ENCODE measurements around the gene ANKRD33.

DNA sequence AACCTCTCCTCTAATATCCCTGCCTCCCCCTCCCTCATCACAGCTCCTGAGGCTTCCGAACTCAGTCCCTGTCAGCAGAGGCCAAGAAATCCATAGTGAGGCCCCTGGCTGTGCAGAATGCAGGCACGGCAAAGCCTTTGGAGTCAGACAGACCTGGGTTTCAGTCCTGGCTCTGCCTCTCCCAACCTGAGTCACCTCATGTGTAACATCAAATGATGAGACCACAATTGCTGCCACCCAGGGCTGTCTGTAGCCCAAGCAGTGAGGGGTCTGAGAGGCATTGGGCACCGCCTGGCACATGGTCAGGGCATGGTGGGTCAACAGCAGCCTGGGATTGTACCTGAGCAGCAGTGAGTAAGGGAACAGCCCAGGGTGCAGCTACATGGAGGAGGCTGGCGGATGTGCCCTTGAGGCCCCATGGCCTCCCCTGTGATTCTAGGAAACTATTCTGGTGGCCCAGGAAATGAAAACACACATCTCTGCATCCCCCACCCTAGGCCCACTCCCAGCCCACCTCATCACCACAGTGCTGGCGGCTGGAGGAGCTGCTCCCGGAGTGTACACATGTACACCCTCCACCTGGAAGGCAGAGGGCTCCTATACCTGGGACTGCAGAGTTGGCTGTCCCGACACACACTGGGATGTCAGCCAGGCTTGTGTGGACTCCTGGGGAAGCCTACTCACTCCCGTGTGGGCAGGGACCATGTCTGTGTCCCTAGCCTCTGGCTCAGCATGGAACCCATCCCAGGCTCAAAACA lies 7.7 kb downstream of the ANKRD33 start:
- TF ChIP-seq CTCF (IDR thresholded peaks at IDR 0.05), result no peak
- TF ChIP-seq POLR2AphosphoS5 (IDR thresholded peaks at IDR 0.05; ENCODE audit: low read depth, low read length), result no peak
- TF ChIP-seq, protein P1, sequence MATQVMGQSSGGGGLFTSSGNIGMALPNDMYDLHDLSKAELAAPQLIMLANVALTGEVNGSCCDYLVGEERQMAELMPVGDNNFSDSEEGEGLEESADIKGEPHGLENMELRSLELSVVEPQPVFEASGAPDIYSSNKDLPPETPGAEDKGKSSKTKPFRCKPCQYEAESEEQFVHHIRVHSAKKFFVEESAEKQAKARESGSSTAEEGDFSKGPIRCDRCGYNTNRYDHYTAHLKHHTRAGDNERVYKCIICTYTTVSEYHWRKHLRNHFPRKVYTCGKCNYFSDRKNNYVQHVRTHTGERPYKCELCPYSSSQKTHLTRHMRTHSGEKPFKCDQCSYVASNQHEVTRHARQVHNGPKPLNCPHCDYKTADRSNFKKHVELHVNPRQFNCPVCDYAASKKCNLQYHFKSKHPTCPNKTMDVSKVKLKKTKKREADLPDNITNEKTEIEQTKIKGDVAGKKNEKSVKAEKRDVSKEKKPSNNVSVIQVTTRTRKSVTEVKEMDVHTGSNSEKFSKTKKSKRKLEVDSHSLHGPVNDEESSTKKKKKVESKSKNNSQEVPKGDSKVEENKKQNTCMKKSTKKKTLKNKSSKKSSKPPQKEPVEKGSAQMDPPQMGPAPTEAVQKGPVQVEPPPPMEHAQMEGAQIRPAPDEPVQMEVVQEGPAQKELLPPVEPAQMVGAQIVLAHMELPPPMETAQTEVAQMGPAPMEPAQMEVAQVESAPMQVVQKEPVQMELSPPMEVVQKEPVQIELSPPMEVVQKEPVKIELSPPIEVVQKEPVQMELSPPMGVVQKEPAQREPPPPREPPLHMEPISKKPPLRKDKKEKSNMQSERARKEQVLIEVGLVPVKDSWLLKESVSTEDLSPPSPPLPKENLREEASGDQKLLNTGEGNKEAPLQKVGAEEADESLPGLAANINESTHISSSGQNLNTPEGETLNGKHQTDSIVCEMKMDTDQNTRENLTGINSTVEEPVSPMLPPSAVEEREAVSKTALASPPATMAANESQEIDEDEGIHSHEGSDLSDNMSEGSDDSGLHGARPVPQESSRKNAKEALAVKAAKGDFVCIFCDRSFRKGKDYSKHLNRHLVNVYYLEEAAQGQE (IDR thresholded peaks at IDR 0.05; ENCODE audit: insufficient read depth in 1 of 2, low read depth in 2 of 2, low read length in 1 of 2), result no peak
- no peak for TF ChIP-seq SIN3A (IDR thresholded peaks at IDR 0.05; ENCODE audit: borderline replicate concordance, insufficient read depth, low read depth, low read length)

Measured in Panc1 (cell line).